ENCODE data around the gene LTBP4.

The LTBP4 gene

DNA sequence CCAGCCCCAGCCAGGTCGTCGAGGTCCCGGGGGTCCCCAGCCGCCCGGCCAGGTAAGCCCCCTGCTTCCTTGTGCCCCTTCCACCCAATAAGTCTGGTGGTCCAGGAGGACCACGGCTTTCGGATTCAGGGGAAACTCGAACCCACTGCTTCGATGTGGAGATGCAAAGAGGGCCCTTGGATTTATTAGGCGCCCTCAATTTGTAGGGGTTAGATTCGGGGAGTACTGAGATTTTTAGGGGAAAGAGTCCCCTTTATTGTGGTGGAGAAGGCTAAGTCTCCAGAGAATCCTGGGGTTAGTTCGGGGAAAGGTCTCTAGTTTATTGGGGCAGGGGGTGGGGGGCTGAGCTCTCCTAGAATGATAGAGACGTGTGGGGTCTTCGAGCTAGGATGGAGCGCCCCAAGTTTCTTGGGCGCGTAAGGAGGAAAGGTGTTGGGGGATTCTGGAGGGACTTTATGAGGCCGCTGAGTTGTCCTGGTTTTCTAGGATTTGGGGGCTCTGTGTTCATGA lies 3.8 kb upstream of the LTBP4 start:
- no peak for DNase-seq

DNA sequence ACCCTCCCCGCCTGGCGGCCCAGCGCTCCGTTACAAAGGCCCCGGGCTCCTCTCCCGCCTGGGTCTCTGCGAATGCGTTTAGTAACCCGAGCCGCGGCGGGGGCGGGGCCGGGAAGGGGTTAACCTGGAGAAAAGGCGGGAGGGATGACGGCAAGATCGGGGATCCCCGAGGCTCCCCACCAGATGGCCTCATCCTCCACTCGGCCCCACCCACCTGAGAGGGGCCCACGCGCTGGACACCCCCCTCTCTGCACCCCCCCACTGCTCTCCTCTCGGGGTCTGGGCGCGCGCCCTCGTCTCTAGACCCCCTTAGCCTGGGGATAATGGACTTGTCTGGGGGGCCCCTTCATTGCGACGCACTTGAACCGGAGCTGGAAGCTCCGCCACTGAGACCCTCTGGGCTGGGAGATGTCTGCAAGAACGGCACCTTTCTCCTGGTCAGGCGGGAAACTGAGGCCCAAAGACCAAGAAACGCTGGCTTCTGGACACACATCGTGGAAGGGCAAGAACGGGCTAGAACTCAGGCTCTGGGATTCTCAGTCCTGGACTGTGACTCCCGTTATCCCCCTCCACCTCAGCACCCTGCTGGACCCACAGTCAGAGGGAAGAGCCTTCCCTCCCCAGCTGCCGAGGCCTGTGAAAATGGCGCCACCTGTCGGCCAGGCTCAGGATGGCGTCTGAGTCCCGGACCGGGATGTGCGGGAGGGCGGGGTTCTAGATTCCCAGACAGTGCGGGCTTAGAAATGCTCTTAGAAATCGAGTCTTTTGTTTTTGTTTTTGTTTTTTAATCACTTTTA lies 2.9 kb upstream of the LTBP4 start:
- peak; percentile 76 for DNase-seq

DNA sequence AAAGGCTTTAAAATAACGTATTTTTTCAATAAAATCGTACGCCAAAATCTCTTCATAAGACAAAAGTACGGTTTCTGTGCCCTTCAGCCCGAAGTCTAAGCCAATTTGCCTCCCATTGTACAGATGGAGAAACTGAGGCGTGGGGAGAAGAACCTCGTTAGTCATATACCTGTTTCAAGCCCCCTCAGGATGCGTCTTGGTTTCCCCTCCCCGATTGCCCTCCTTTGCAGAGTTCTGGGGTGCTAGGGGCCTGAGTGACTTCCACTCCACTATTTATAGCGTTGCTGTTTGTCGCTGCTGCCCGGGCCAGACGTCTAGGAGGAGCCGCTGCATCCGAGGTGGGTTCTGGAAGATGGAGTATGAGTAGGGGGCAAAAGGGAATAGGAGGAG lies 2.3 kb upstream of the LTBP4 start:
- DNase-seq = no peak

DNA sequence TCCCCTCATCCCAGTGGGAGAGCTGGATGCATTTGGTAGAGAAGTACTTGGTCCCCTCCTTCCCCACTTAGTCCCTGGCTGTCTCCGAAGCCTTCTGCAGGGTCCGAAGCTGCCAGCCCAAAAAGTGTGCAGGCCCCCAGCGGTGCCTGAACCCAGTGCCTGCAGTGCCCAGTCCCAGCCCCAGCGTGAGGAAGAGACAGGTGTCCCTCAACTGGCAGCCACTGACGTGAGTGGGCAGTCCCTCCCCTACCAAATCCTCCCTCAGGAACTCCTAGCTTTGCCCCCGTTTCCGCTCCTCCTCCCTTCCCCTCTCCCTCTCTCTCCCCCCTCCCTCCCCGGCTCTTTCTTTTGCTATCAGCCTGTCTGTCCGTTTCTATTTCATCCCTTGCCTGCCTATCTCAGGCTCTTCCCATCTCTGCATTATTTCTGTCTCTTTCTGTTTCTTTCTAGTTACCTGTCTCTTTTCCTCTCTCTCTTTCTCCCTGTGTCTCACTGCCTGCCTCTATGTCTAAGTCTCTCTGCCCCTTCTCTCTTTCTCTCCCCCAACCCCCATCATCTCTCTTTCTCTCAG lies 1.8 kb upstream of the LTBP4 start:
- DNase-seq = no peak

DNA sequence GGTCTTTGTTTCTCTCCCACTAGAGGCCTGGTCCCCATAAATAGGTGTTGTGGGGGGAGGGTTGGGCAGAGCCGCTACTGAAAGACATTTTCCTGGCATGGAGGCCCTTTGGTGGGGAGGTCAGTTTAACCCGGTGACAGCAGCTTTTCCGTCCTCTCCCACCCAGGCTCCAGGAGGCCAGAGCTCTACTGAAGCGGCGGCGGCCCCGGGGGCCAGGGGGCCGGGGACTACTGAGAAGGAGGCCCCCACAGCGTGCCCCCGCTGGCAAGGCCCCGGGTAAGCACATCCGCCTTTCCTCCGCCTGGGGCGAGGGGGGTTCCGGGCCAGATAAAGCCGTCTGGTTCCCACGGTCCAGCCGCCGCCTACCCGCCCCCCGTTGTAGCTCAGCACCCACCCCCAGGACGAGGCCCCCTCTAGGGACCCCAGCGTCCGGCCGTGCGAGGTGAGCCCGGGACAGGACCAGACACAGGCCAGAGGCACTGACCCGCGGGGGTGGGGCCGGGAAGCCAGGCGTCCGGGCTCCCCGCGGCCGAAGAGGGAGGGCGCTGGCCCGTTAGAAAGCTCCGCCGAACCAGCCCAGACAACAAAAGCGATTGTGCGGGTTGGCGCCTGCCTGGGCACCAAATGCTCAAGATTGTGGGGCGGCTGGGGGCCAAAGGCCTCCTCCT lies 1.1 kb upstream of the LTBP4 start:
- no peak for DNase-seq

DNA sequence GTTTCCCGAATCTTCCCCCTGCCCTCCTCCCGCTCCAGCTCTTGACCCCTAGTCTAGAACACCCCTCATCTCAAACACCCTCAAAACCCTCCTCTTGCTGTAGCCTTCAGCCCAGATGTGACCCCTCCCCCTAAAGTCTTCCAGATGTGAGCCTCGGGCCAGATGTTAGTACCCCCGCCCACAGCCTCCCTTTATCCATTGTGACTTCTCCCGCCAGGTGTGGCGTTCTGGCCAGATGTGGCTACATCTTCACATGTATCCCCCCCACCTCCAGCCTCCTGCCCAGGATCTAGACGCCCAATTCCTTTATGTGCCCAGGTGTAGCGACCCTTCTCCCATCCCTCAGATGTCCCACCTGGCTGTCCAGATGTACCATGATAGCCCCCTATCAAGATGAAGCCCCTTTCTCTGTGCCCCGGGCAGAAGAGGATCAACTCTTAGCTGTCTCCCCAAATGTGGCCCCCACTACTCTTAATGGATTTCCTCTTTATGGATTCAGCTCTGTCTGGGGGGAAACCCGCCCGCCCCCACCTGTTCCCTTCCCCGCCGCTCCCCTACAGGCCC lies 517 bp upstream of the LTBP4 start:
- DNase-seq = no peak

DNA sequence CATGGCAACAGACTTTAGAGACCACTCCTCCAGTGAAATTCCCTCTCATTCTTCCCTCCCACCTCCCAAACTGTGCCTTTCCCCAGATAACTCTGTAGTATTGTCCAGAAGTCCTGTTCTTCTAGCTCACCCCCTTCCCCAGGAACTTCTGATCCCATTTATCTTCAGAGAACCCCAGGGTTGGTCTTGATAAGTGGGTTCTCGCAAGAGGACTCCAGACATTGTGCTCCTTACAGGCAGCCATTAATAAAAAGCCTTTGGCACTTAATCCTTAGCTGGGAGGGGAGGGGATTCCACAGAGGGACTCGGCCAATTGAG lies 1.9 kb downstream of the LTBP4 start:
- no peak for DNase-seq

DNA sequence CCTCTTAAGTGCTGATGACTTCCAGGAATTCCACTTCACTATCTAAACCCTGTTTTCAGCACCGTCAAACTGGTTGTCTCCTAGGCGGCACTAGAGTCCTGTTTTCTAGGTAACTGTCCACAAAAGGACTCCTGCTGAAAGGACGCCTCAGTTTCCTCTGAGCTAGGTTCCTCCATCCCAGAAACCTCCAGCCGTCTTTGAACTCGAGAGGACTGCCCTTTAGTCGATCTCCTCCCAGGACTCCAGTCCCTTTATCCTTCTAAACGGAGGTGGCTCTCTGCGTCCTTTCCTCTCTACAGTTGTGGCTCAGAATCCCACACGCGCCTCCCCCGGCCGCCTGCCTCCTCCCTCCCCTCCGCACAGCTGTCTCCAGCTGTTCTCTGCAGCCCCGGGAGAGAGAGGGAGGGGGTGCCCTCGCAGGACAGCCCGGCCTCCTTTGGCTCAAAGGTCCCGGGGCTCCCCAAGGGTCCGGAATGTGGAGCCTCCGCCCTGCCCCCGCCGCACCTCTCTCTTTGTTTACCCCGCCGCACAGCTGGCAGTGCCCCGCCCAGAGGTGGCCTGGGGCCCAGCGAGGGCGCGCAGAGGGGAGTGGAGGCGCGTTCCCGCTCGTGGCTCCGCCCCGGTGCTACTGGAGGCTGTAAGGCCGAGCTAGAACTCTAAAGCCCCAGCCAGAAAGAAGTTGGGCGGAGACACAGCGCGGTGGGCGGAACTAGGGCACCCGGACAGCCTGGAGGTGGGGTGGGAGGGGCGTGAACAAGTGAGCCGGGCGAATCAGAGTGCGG lies 2.4 kb downstream of the LTBP4 start:
- peak; percentile 95 for DNase-seq

DNA sequence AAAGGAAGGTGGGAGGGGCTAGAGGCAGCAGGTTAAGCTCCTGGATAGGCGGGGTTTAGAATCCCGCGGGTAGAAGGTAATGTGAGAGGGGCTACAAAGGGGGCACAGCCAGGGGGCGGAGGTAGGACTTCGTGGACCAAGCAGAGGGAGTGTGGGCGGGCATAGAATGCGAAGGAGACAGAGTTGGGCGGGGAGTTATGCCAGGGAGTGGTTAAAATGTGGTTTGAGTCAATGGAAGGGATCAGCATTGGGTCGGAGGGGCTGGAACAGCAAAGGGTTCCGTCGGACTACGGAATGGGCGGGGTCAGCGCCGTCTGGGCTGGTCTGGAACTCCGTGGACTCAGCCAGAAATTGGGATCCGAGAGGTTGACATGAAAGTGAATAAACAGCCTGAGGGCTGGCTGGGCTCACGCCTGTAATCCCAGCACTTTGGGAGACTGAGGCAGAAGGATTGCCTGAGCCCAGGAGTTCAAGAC lies 3.0 kb downstream of the LTBP4 start:
- DNase-seq = no peak

DNA sequence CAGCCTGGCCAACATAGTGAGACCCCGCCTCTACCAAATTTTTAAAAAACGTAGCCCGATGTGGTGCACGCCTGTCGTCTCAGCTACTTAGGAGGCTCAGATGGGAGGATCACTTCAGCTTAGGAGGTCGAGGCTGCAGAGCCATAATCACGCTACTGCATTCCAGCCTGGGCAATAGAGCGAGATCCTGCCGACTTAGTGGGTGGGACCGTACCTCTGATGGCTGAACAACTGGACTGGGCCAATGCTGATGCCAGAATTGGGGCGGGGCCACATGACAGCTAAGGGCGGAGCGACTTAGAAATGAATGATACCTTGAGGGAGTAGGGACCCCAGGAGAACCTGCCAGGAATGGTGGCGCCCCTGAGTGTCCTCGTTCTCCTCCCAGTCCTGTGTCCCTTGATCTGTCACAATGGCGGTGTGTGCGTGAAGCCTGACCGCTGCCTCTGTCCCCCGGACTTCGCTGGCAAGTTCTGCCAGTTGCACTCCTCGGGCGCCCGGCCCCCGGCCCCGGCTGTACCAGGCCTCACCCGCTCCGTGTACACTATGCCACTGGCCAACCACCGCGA lies 3.6 kb downstream of the LTBP4 start:
- no peak for DNase-seq

DNA sequence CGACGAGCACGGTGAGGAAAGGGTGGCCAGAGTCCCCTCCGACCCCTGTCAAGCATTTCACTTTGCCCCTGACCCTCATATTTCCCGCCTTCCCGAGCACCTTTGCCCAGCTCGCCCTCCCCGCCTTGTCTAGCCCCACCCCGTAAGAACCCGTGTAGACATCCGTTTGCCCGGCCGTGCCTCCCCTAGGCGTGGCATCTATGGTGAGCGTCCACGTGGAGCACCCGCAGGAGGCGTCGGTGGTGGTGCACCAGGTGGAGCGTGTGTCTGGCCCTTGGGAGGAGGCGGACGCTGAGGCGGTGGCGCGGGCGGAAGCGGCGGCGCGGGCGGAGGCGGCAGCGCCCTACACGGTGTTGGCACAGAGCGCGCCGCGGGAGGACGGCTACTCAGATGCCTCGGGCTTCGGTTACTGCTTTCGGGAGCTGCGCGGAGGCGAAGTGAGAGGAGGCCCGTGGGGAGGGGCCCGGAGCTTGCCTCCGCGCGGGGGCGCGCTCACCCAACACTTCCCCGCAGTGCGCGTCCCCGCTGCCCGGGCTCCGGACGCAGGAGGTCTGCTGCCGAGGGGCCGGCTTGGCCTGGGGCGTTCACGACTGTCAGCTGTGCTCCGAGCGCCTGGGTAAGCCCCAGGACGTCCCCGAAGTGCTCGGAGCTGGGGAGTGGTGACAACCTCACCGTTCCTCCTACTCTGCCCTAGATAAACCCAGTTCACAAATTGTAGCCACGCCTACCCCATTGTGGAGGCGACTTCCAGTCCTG lies 4.2 kb downstream of the LTBP4 start:
- DNase-seq = peak; percentile 72

DNA sequence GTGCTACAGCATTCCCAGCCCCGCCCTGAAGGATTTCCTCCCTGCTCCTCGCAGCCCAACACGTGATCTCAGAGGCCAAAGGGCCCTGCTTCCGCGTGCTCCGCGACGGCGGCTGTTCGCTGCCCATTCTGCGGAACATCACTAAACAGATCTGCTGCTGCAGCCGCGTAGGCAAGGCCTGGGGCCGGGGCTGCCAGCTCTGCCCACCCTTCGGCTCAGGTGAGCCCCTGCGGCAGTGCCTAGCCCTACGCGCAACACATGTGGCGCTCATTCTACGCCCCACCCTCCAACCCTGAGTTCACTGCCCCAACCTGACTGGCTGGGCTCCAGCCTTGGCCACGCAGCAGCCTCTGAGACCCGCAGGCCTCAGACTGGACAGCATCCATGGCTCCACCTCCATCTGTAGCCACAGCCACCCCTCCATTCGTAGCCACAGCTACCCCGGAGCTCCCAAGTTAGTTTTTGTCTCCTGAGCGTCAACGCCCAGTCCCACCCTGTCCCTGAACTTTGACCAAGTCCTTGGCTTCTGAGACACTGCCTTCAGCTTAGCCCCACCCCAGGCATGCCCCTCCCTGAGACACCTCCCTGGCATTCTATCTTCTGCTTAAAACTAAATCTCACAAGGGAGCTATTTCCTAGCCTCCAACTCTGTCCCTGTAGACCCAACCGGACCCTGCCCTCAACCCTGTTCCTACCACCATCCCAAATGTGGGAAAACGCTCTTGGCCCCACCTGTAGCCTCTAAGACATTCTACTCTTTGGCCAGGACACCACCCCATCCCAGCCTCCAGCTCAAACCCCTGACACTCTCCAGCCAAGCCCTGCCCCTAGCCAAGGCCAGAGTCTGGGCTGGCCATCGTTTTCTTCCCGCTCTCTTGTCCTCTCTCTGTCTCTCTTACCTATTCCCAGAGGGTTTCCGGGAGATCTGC lies 6.4 kb downstream of the LTBP4 start:
- DNase-seq = no peak

DNA sequence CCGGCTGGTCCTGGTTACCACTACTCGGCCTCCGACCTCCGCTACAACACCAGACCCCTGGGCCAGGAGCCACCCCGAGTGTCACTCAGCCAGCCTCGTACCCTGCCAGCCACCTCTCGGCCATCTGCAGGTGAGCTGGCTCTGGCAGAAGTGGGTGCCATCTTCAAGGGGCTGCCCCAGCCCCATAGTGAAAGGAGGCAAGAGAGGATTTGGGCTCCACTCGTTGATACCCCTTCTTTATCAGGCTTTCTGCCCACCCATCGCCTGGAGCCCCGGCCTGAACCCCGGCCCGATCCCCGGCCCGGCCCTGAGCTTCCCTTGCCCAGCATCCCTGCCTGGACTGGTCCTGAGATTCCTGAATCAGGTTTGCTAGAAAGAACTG lies 7.1 kb downstream of the LTBP4 start:
- no peak for DNase-seq

DNA sequence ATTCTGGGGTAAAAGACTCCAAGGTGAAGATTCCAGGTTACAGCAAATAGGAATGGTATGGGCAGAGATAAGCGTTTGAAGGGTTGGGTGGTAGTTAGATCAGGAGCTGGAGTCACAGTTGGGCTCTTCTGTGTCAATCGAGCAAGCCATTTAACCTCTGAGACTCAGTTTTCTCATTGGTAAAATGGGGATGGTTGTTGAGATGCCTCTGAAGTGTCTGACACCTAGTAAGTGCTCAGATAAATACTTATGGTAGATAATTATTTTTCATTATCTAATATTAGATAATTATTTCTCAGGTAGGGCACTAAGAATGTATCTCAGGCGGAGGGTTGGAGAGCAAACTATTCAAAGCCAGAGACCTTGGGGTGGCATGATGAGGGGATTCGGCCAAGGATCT lies 7.8 kb downstream of the LTBP4 start:
- DNase-seq = no peak

DNA sequence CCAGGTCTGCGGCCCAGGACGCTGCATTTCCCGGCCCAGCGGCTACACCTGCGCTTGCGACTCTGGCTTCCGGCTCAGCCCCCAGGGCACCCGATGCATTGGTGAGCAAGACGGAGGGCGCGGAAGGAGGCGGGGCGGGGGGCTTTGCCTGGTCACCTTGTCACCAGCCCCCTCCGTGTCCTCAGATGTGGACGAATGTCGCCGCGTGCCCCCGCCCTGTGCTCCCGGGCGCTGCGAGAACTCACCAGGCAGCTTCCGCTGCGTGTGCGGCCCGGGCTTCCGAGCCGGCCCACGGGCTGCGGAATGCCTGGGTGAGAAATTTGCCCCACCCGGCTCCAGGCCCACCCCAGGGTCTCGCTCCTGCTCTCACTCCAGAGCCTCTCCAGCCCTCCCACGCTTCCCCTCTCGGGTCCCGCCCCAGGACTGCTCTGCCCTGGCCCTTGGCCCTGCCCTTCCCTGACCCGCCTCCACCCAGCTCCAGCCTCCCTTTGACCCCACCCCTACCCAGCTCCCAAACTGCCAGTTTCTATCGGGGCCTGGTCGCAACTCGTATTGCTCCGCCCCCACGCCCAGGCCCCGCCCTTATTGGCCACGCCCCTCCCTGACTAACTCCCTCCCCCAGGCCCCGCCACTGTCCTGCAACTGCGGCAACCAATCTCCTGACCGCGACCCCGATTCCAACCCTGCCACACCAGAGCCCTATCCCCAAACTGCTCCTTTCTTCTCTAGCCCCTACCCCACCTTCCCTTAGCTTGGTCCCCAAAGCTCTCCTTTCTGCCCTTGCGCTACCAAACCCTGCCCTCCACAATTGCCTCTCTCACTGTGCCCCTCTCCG lies 8.6 kb downstream of the LTBP4 start:
- peak; percentile 74 for DNase-seq

DNA sequence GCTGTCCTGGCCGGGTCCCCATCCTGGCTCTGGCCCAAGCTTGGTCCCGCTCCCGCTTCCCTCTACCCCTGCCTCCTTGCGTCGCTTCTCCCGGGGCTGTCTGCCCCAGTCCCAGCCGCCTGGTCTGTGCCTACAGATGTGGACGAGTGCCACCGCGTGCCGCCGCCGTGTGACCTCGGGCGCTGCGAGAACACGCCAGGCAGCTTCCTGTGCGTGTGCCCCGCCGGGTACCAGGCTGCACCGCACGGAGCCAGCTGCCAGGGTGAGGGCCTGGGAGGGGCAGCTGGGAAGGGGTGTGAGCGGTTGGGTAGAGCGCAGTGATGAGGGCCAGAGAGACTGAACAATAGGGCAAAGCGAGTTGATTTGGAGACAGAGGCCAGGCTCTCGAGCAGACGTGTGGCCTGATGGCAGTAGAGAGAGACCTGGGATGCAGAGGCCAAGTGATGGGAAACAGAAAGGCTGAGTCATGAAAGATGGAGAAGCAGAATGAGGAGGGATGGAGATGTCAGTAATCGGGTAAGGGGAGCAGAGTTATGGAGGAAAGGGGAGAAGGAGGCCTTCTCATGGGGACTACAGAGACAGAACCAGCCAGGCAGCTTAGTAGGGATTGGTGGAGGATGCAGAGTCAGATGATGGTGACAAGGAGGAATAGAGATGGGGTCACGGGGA lies 9.4 kb downstream of the LTBP4 start:
- peak; percentile 51 for DNase-seq

DNA sequence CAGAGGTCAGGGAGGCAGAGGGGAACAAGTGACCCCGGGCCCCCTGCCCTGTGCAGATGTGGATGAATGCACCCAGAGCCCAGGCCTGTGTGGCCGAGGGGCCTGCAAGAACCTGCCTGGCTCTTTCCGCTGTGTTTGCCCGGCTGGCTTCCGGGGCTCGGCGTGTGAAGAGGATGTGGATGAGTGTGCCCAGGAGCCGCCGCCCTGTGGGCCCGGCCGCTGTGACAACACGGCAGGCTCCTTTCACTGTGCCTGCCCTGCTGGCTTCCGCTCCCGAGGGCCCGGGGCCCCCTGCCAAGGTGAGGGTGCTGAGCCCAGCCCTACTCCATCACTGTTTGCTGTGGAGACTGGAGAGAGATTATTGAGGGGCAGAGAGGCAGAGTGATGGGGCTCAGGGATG lies 9.9 kb downstream of the LTBP4 start:
- peak; percentile 64 for DNase-seq

DNA sequence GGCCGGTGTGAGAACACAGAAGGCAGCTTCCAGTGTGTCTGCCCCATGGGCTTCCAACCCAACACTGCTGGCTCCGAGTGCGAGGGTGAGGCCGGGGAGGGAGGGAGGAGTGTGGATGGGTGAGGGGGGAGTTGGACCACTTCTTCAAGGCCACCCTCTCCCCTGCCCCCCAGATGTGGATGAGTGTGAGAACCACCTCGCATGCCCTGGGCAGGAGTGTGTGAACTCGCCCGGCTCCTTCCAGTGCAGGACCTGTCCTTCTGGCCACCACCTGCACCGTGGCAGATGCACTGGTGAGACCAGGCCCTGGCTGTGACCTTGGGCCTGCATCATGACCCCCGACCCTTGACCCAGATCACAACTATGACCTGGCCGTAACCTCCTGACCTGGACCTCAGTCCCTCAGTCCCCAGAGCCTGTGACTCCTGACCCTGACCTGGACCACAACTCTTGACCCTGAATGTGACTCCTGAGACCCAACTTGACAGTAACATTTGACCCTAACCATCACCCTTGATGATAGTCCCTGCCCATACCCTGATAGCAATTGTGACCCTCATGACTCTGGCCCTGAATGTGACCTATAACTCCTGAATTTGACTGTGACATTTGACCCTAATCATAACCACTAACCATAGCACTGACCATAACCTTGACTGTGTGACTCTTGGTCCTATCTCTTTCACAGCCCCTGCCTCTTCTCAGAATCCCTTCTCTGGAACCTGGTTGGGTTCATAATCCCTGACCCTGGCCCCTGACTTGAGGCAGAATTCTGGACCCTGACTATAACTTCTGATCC lies 10.9 kb downstream of the LTBP4 start:
- no peak for DNase-seq
